PC-9 (cell line): ENCODE data around the gene CLEC1B. TPM values are rescaled to one million over a fixed set of nuclear protein-coding genes. Genes with fewer than 3 reads are reported as not detected.
"Not testable (repeated sequence)": the region's sequence is repeated elsewhere in the genome, so short reads cannot be mapped to it uniquely, and the experiment has no call there.

ENCODE experiments used
- BruUV-seq: library from RNA; stranded (reverse); fragments of 400-500 nt; replicated peaks from 2 replicates; lab custom pipeline; 2021; lab: Mats Ljungman, UMichigan
- CTCF ChIA-PET: fragments of 300-600 bp; sonication (Branson Sonifier 250); formaldehyde crosslinking; loops from one replicate; lab custom pipeline; 2022; ENCODE audit warnings: antibody characterized with exemption; lab: Charles Lee
- POLR2A ChIA-PET: fragments of 300-600 bp; sonication (Branson Sonifier 250); formaldehyde crosslinking; loops from one replicate; lab custom pipeline; 2022; ENCODE audit warnings: antibody characterized with exemption; ENCODE audit not compliant: unreplicated experiment; lab: Charles Lee
- DNase-seq, 2 experiments: peaks; one replicate each; pipeline versions ENCODE4 v3.0.0 to v3.0.0-alpha.2; 2015 to 2022; ENCODE audit warnings: mixed read lengths in 1 of 2
- H2AFZ ChIP-seq: fragments of 200-600 bp; sonication (generic); 2 replicates; pipeline ENCODE4 v1.8.1; 2017; ENCODE audit warnings: antibody characterized with exemption
- H3F3A ChIP-seq: fragments of 200-600 bp; sonication (generic); 2 replicates; pipeline ENCODE4 v1.8.1; 2017; ENCODE audit warnings: antibody characterized with exemption, mild to moderate bottlenecking, low read depth; ENCODE audit not compliant: insufficient read depth
- H3K27ac ChIP-seq: fragments of 200-600 bp; sonication (generic); 2 replicates; pipeline ENCODE4 v1.6.1; 2016; ENCODE audit warnings: mixed run types
- H3K27me3 ChIP-seq: fragments of 200-600 bp; sonication (generic); 2 replicates; pipeline ENCODE4 v1.6.1; 2016; ENCODE audit warnings: low read depth, mixed run types; ENCODE audit not compliant: insufficient read depth
- H3K36me3 ChIP-seq: fragments of 200-600 bp; sonication (generic); 2 replicates; pipeline ENCODE4 v1.6.1; 2016; ENCODE audit warnings: low read depth, mixed run types
- H3K4me1 ChIP-seq: fragments of 200-600 bp; sonication (generic); replicated peaks from 2 replicates; pipeline ENCODE4 v1.6.1; 2016; ENCODE audit warnings: mixed run types; ENCODE audit not compliant: insufficient read depth
- H3K4me2 ChIP-seq: fragments of 200-600 bp; sonication (generic); 2 replicates; pipeline ENCODE4 v1.6.1; 2017; ENCODE audit warnings: mixed run types
- H3K4me3 ChIP-seq: fragments of 200-600 bp; sonication (generic); 2 replicates; pipeline ENCODE4 v1.6.1; 2016; ENCODE audit warnings: mixed run types
- H3K79me2 ChIP-seq: fragments of 200-600 bp; sonication (generic); 2 replicates; pipeline ENCODE4 v1.6.1; 2017; ENCODE audit warnings: low read depth, mixed run types
- H3K9me2 ChIP-seq: fragments of 200-600 bp; sonication (generic); 2 replicates; pipeline ENCODE4 v1.8.1; 2017; ENCODE audit warnings: mild to moderate bottlenecking; ENCODE audit not compliant: insufficient read depth
- H3K9me3 ChIP-seq: fragments of 200-600 bp; sonication (generic); 2 replicates; pipeline ENCODE4 v1.8.1; 2016; ENCODE audit warnings: low read depth; ENCODE audit not compliant: insufficient read depth
- H4K20me1 ChIP-seq: fragments of 200-600 bp; sonication (generic); 2 replicates; pipeline ENCODE4 v1.8.1; 2017; ENCODE audit not compliant: insufficient read depth
- CTCF ChIP-seq: fragments of 200-600 bp; sonication (generic); conservative IDR thresholded peaks from 2 replicates; pipeline ENCODE4 v1.6.1; 2017; ENCODE audit warnings: mixed run types, antibody characterized with exemption, mild to moderate bottlenecking, moderate library complexity
- EZH2 ChIP-seq: fragments of 200-600 bp; sonication (generic); IDR thresholded peaks from 2 replicates; pipeline ENCODE4 v1.8.0; 2017; ENCODE audit warnings: antibody characterized with exemption, low read depth
- intact Hi-C: fragments of 100-400 bp; cut with micrococcal nuclease; formaldehyde crosslinking; loops from one replicate; pipeline ENCODE4 v1.10.0; 2022; ENCODE audit not compliant: unreplicated experiment
- total RNA-seq: library from RNA; stranded (reverse); gene quantifications from 2 replicates; pipeline ENCODE4 v1.2.3, GENCODE V29; 2021

The CLEC1B gene
- total RNA-seq, 1 experiment from 2014 or later: not detected

DNA sequence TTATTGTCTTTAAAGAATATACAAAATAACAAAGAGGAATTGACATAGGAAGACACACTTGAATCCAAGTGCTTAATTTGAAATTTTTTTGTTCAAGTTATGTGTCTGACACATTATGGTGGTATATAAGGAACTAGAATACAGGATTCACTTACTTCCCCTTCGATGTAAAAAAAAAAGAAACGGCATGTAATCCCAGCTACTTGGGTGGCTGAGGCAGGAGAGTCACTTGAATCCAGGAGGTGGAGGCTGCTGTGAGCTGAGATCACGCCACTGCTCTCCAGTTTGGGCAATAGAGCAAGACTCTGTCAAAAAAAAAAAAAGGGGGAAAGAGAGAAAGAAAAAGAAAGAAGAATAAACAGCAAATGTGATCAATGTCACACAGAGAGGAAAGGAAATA, 18.8 kb downstream of the CLEC1B start:
- H4K20me1 ChIP-seq: no peaks in the 10 kb centered on the region
- H3K27ac ChIP-seq: no peak overlapping the region
- TF ChIP-seq EZH2 (no peak), CTCF (no peak)
- no peaks in the 10 kb centered on the region for H3K9me2 ChIP-seq
- H3F3A ChIP-seq: no peaks in the 10 kb centered on the region
- ChIA-PET POLR2A (no interaction called here), CTCF (no interaction called here)
- intact Hi-C loops: no loop called here
- H3K36me3 ChIP-seq: no peaks in the 10 kb centered on the region
- no peak overlapping the region for H3K4me2 ChIP-seq
- no peaks in the 10 kb centered on the region for H3K27me3 ChIP-seq
- H3K79me2 ChIP-seq: no peaks in the 10 kb centered on the region
- H3K9me3 ChIP-seq: no peaks in the 10 kb centered on the region
- H3K4me3 ChIP-seq: no peak overlapping the region
- DNase-seq: no peak
- no peaks in the 10 kb centered on the region for H3K4me1 ChIP-seq
- H2AFZ ChIP-seq: no peak overlapping the region
- BruUV-seq: no TSS peak

DNA sequence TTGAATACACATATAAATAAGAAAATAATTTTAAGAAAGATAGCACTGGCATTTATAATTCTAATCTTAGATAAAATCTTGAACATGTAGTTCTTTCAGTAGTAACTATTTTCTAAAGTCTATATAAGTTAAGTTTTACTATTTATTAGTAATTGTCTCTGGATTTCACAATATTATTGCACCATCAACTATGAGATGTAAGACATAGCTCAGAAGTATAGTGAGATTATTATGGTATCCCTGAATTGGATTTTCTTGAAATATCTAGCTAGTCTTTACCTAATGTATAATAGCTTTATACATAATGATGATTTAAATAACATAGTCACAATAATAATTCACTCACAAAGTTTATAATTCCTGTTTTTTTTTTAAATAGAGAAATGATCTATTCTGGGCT, 21.0 kb downstream of the CLEC1B start:
- Histone ChIP-seq H2AFZ (no peak overlapping the region), H3K79me2 (no peaks in the 10 kb centered on the region), H3K4me2 (no peak overlapping the region), H4K20me1 (no peaks in the 10 kb centered on the region), H3K27ac (no peak overlapping the region), H3K4me1 (no peaks in the 10 kb centered on the region), H3K27me3 (no peaks in the 10 kb centered on the region), H3K9me2 (no peaks in the 10 kb centered on the region), H3K36me3 (no peaks in the 10 kb centered on the region), H3K9me3 (no peaks in the 10 kb centered on the region), H3F3A (no peaks in the 10 kb centered on the region), H3K4me3 (no peak overlapping the region)
- CTCF ChIA-PET: no interaction called here
- POLR2A ChIA-PET: no interaction called here
- TF ChIP-seq EZH2 (no peak), CTCF (no peak)
- no peak for DNase-seq
- BruUV-seq: no TSS peak
- intact Hi-C loops: no loop called here

DNA sequence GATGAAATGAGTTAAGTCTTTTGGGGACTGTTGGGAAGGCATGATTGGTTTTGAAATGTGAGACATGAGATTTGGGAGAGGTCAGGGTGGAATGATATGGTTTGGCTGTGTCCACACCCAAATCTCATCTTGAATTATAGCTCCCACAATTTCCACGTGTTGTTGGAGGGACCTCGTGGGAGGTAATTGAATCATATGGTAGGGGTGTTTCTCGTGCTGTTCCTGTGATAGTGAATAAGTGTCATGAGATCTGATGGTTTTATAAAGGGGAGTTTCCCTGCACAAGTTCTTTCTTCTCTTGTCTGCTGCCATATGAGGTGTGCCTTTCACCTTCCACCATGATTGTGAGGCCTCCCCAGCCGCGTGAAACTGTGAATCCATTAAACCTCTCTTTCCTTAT, 22.3 kb downstream of the CLEC1B start:
- H3K9me2 ChIP-seq, H3K27ac ChIP-seq, H3K36me3 ChIP-seq, H3K4me3 ChIP-seq, H3K27me3 ChIP-seq, H3K79me2 ChIP-seq, H4K20me1 ChIP-seq, H3K9me3 ChIP-seq, H3F3A ChIP-seq, POLR2A ChIA-PET, CTCF ChIA-PET, BruUV-seq, H3K4me1 ChIP-seq, intact Hi-C loops, DNase-seq, H3K4me2 ChIP-seq, H2AFZ ChIP-seq: not testable (repeated sequence)

DNA sequence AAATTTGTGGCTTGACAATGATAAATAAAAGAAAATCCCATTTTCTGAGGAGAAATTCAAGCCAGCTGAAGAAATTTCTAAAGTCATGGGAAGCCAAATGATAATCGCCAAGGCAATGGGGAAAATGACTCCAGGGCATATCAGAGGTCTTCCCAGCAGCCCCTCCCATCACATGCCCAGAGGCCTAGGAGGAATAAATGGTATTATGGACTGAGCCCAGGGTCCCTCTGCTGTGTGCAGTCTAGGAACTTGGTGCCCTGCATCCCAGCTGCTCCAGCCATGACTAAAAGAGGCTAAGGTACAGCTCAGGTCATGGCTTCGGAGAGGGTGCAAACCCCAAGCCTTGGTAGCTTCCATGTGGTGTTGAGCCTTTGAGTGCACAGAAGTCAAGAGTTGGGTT, 23.3 kb downstream of the CLEC1B start:
- H3F3A ChIP-seq: no peaks in the 10 kb centered on the region
- no peaks in the 10 kb centered on the region for H3K4me1 ChIP-seq
- ChIA-PET POLR2A (no interaction called here), CTCF (no interaction called here)
- H3K4me2 ChIP-seq: no peak overlapping the region
- no peak overlapping the region for H2AFZ ChIP-seq
- TF ChIP-seq CTCF (no peak), EZH2 (no peak)
- H4K20me1 ChIP-seq: no peaks in the 10 kb centered on the region
- H3K79me2 ChIP-seq: no peaks in the 10 kb centered on the region
- no TSS peak for BruUV-seq
- no peak overlapping the region for H3K27ac ChIP-seq
- DNase-seq: no peak
- no peak overlapping the region for H3K4me3 ChIP-seq
- H3K9me3 ChIP-seq: no peaks in the 10 kb centered on the region
- no peaks in the 10 kb centered on the region for H3K9me2 ChIP-seq
- no peaks in the 10 kb centered on the region for H3K27me3 ChIP-seq
- no peaks in the 10 kb centered on the region for H3K36me3 ChIP-seq
- intact Hi-C loops: no loop called here

GRCh38 chr12:9974731-9975130, 24.2 kb downstream of the CLEC1B start:
- H3K9me2 ChIP-seq, H3K4me3 ChIP-seq, H3K4me1 ChIP-seq, intact Hi-C loops, H3K4me2 ChIP-seq, H2AFZ ChIP-seq, DNase-seq, H3K9me3 ChIP-seq, CTCF ChIA-PET, H3K79me2 ChIP-seq, H3K27ac ChIP-seq, BruUV-seq, POLR2A ChIA-PET, H4K20me1 ChIP-seq, H3F3A ChIP-seq, H3K36me3 ChIP-seq, H3K27me3 ChIP-seq: not testable (repeated sequence)
